HL-60 (cell line): ENCODE measurements around the gene SOX4.

Source experiments
- DNase-seq, 2 experiments: peaks; one replicate each; pipeline ENCODE4 v3.0.0-alpha.2; 2010 to 2020; ENCODE audit warnings: low read depth in 1 of 2, low spot score in 1 of 2
- H3K27ac ChIP-seq: fragments of 250-450 bp; sonication (Bioruptor Pico); replicated peaks from 2 replicates; pipeline ENCODE4 v1.5.1; 2020; ENCODE audit warnings: mild to moderate bottlenecking, moderate library complexity
- H3K27me3 ChIP-seq: fragments of 250-450 bp; sonication (Bioruptor Pico); 2 replicates; pipeline ENCODE4 v1.5.1; 2021; ENCODE audit warnings: mild to moderate bottlenecking, moderate library complexity; ENCODE audit not compliant: insufficient read depth, poor library complexity, severe bottlenecking
- H3K4me3 ChIP-seq: replicated peaks from 2 replicates; pipeline ENCODE4 v1.5.1; 2011; ENCODE audit warnings: mild to moderate bottlenecking, control low read depth, low read length; ENCODE audit not compliant: insufficient read depth
- CTCF ChIP-seq: IDR thresholded peaks from one replicate; pipeline ENCODE4 v1.5.1; 2011; ENCODE audit warnings: low read length, control low read depth, inconsistent platforms; ENCODE audit not compliant: insufficient read depth
- GABPA ChIP-seq: IDR thresholded peaks from 2 replicates; pipeline ENCODE4 v1.6.1; 2012; ENCODE audit warnings: low read depth
- POLR2AphosphoS5 ChIP-seq: IDR thresholded peaks from 2 replicates; pipeline ENCODE4 v1.6.1; 2012; ENCODE audit warnings: low read depth
- REST ChIP-seq: IDR thresholded peaks from 2 replicates; pipeline ENCODE4 v1.6.1; 2012; ENCODE audit warnings: low read depth; ENCODE audit not compliant: insufficient replicate concordance
- SPI1 ChIP-seq: IDR thresholded peaks from 2 replicates; pipeline ENCODE4 v1.6.1; 2012; ENCODE audit warnings: low read depth, mild to moderate bottlenecking, borderline replicate concordance

The SOX4 gene

GRCh38 chr6:21589352-21590345 is 3.9 kb upstream of the SOX4 start:
- Histone ChIP-seq H3K27ac (no peak overlapping the region), H3K27me3 (no peaks in the 10 kb centered on the region), H3K4me3 (peak overlapping the region; percentile 85)
- TF ChIP-seq CTCF (peak; percentile 88), SPI1 (no peak)
- peak in 1 of 2 experiments; percentile 85 for DNase-seq

GRCh38 chr6:21590346-21590745 is 3.2 kb upstream of the SOX4 start:
- DNase-seq = no peak
- Histone ChIP-seq H3K27me3 (no peaks in the 10 kb centered on the region), H3K27ac (no peak overlapping the region), H3K4me3 (no peak overlapping the region)
- no peak for TF ChIP-seq POLR2AphosphoS5
- TF ChIP-seq SPI1 = no peak
- no peak for TF ChIP-seq CTCF
- no peak for TF ChIP-seq GABPA
- no peak for TF ChIP-seq REST

DNA sequence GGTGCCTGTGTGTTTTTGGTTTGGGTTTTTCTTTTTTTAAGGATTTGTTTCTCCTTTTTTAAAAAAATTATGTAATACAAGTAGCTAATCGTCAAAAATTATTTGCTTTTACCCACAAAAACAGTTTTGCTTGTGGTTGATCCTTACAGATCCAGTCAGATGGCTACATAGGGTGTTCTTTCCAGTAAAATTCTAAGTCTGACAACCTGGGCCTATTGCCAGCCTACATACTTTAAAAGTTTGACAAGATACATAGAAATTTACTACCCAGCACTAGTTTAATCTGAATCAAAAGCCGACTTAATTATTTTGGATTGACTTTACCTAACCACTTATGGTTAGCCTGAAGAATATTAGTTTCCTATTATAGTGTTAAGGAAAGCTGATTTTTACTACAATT is 2.1 kb upstream of the SOX4 start:
- H3K4me3 ChIP-seq = no peak overlapping the region
- no peaks in the 10 kb centered on the region for H3K27me3 ChIP-seq
- TF ChIP-seq REST (no peak), POLR2AphosphoS5 (no peak)
- no peak overlapping the region for H3K27ac ChIP-seq
- DNase-seq = no peak

GRCh38 chr6:21592953-21593352 is 598 bp upstream of the SOX4 start:
- no peak for DNase-seq
- TF ChIP-seq POLR2AphosphoS5 = no peak
- TF ChIP-seq SPI1 = no peak
- no peak for TF ChIP-seq GABPA
- no peak for TF ChIP-seq REST
- TF ChIP-seq CTCF = no peak

More at GRCh38 chr6:21592953-21593352, 598 bp upstream of the SOX4 start:
- H3K4me3 ChIP-seq = no peak overlapping the region
- no peak overlapping the region for H3K27ac ChIP-seq
- H3K27me3 ChIP-seq = no peaks in the 10 kb centered on the region
